ENCODE measurements around the gene FOXC2.

Gene FOXC2

DNA sequence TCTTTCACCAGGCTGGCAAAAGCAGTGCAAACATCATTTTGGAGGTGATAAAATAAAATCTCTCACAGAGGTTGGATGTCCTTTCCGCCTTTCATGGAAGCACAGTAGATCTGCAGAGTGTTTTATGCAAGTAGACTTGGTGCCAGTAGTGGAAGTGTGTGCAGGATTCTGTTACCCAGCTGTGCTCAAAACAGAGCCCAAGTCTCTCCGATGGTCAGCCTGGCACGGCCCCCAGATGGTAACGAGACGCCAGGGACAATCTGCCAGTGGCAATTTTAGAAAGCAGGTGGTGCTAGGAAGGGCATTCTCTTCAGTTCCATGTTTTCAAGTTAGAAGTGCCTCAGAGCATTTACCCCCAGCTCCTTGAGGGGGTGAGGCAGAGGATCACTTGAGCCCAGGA, 10.1 kb upstream of the FOXC2 start:
- no peak for DNase-seq (ENCODE audit: low read depth)

DNA sequence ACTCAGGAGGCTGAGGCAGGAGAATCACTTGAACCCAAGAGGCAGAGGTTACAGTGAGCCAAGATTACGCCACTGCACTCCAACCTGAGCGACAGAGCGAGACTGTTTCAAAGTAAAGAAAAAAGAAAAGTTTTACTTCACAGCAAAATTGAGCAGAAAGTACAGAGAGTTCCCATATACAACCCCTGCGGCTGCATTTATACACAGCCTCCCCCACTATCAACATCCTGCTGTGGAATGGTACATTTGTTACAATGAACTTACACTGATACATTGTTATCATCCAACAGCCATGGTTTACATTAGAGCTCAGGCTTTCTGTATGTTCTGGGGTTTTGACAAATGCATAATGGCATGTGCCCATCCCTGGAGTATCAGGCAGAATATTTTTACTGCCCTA, 9.0 kb upstream of the FOXC2 start:
- DNase-seq (ENCODE audit: low read depth): no peak

DNA sequence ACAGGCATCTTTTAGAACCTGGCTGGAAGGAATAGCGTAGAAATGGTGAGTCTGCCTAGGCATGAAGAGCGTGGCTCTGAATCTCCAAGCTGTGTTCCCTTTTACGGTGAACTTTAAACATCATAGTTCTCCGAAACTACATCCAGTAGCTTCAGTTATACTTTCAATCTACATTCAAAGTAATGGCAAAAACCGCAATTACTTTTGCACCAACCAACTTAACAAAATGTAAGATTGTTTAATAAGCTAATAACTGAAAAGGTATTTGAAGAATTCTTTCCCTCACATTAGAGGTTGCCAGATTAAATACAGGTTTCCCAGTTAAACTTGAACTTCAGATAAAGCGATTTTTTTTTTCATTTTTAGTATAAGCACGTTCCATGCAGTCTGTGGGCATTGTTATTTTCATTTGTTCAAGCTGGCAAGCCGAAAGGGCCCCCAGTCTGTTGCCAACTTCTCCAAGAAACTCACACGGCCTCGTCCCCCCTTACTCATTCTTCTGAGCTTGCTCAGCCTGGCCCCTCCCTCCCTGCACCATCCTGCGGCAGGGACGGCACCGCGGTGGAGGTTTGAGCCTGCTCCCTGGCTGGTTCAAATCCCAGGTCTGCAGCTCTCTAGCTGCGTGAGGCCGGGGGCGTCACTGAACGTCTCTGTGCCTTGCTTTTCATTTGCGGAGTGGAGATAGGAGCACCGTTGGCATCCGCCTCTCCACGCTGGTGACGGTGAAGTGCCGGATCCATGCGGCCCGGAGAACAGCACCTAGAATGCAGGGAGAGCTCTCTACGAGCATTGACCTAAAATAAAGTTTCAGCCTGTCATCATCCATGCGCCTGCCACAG, 8.1 kb upstream of the FOXC2 start:
- no peak for DNase-seq (ENCODE audit: low read depth)

DNA sequence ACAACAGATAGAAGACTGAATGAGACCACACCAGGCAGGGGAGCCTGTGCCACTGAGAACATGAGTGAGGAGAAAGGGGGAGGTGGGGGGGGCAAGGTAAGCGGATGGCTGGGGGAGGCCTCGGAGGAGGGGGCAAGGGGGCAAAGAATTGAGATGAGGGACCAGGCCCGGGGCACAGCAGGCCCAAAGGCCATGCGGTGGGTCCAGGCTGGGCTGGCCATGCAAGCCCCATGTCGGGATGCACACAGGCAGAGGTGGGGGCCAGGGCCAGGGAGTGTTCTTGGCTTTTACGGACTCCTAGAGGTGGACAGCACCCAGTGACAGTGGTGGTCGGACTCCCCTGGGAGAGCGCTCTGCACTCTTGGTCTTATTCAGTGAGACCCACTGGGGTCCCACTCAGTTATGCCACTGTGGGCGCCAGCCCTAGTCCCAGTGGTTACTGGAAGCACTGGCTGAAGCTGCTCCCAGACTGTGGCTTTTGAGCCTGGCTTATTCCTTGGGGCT, 6.8 kb upstream of the FOXC2 start:
- no peak for DNase-seq (ENCODE audit: low read depth)

DNA sequence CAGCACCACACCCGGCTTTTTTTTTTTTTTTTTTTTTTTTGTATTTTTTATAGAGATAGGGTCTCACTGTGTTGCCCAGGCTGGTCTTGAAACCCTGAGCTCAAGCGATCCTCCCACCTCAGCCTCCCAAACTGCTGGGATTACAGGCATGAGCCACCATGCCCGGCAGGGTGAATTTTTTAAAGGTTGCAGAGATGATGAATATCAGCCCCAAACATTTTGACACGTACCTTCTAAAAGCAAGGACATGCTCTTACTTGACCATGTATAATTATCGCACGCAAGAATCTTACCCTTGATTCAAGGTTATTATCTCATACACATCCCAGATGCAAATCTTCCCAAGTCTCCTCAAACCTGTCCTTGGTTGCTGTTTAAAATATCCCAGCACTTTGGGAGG, 4.3 kb upstream of the FOXC2 start:
- no peak for DNase-seq (ENCODE audit: low read depth)

DNA sequence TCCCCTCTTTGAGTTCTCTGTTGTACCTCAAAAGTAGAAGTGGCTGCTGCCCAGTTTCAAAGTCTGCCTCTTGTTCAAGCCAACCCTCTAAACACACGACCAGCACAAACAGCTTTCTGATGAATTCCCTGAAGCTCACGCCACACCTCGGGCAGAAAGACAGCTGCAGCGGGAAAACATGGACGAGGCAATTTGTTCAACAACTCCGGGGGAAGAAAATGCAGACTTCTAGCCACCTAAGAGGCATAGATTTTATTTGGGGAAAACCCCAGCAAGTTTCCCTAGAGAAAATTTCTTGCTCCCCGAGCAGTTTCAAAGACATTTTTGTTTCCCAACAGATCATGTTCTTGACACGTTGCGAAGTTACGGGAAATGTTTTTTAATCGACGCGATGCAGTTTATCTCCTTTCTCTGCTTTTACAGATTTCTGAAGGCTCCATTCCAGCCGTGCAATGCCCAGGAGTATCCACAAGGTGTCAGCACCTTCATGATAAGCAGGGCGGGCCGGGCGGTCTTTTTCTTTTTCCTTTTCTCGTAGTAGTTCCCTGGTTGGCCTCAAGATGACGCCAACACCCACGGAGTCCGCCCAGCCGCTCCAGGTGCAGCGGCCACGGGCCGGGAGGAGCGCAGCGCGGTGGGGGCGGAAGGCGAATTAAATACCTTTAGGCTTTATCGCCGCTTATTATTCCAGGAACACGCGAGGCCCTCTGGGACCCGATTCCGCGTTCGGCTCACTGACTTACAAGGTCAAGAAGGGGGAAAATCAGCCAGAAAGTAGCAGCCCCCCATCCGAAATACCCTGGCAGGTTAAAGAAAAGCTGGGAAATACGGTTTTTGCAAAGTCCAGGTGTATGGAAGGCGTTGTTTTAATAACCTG, 2.9 kb upstream of the FOXC2 start:
- DNase-seq (ENCODE audit: low read depth): peak; percentile 67

DNA sequence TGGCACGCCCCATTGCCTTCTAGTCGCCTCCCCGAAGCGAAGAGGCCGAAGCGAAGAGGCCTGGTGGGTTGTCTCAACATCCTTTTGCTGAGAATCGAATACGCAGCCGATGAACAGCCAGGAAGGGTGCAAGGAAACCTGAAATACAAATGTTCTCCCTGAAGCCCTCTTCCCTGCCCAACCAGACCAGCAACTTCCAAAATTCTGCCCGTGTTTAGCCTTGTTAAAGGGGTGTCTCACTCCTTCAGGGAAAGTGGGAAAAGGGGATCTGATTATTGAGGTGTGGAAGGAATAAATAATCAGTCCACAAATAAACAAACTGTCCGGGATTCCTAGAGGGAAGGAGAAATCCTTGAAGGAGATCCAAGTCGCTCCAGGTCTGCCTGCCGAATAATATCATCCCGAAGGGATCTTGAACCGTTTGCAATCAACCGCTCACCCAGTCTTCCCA, 1.4 kb upstream of the FOXC2 start:
- no peak for DNase-seq (ENCODE audit: low read depth)

DNA sequence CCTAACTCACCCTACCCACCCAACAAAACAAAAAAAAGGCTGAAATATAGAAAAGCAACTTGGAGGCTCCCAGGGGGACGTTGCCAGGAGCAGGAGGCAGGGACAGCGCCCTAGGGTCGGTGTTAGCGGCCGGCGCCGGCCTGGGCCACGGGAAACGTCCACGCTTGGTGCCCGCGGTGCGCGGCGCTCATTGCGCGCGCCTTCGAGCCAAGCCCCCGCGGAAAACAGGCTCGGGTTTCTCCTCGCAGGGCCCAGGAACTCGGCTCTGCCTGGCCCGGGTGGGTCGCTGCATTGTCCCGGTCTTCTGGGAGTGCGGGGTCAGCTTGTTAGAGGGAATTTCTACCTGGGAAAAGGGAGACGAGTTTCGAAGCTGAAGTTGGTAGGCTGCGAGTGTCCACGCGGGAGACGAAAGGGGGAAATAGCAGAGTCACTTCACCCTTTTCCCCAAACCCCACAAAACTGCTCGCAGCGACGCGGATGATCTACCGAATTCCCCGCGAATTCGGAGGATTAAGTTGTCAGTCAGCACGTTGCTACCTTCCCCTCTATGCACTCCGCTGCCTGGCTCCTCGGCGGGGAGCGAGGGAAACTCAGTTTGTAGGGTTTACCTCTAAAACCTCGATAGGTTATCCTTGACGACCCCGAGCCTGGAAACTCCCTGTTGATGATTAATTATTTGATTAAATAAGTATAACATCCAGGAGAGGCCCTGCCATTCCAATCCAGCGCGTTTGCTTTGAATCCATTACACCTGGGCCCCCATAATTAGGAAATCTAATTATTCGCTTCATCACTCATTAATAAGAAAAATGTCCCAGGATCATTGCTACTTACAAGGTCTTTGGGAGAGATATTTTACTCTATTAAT, 751 bp upstream of the FOXC2 start:
- no peak for DNase-seq (ENCODE audit: low read depth)

DNA sequence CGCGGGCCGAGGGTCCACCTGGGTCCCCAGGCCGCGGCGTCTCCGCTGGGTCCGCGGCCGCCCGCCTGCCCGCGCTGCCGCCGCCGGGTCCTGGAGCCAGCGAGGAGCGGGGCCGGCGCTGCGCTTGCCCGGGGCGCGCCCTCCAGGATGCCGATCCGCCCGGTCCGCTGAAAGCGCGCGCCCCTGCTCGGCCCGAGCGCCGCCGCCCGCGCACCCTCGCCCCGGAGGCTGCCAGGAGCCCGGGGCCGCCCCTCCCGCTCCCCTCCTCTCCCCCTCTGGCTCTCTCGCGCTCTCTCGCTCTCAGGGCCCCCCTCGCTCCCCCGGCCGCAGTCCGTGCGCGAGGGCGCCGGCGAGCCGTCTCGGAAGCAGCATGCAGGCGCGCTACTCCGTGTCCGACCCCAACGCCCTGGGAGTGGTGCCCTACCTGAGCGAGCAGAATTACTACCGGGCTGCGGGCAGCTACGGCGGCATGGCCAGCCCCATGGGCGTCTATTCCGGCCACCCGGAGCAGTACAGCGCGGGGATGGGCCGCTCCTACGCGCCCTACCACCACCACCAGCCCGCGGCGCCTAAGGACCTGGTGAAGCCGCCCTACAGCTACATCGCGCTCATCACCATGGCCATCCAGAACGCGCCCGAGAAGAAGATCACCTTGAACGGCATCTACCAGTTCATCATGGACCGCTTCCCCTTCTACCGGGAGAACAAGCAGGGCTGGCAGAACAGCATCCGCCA, 504 bp downstream of the FOXC2 start:
- DNase-seq (ENCODE audit: low read depth): no peak

DNA sequence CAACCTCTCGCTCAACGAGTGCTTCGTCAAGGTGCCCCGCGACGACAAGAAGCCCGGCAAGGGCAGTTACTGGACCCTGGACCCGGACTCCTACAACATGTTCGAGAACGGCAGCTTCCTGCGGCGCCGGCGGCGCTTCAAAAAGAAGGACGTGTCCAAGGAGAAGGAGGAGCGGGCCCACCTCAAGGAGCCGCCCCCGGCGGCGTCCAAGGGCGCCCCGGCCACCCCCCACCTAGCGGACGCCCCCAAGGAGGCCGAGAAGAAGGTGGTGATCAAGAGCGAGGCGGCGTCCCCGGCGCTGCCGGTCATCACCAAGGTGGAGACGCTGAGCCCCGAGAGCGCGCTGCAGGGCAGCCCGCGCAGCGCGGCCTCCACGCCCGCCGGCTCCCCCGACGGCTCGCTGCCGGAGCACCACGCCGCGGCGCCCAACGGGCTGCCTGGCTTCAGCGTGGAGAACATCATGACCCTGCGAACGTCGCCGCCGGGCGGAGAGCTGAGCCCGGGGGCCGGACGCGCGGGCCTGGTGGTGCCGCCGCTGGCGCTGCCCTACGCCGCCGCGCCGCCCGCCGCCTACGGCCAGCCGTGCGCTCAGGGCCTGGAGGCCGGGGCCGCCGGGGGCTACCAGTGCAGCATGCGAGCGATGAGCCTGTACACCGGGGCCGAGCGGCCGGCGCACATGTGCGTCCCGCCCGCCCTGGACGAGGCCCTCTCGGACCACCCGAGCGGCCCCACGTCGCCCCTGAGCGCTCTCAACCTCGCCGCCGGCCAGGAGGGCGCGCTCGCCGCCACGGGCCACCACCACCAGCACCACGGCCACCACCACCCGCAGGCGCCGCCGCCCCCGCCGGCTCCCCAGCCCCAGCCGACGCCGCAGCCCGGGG, 1.3 kb downstream of the FOXC2 start:
- DNase-seq (ENCODE audit: low read depth): no peak

DNA sequence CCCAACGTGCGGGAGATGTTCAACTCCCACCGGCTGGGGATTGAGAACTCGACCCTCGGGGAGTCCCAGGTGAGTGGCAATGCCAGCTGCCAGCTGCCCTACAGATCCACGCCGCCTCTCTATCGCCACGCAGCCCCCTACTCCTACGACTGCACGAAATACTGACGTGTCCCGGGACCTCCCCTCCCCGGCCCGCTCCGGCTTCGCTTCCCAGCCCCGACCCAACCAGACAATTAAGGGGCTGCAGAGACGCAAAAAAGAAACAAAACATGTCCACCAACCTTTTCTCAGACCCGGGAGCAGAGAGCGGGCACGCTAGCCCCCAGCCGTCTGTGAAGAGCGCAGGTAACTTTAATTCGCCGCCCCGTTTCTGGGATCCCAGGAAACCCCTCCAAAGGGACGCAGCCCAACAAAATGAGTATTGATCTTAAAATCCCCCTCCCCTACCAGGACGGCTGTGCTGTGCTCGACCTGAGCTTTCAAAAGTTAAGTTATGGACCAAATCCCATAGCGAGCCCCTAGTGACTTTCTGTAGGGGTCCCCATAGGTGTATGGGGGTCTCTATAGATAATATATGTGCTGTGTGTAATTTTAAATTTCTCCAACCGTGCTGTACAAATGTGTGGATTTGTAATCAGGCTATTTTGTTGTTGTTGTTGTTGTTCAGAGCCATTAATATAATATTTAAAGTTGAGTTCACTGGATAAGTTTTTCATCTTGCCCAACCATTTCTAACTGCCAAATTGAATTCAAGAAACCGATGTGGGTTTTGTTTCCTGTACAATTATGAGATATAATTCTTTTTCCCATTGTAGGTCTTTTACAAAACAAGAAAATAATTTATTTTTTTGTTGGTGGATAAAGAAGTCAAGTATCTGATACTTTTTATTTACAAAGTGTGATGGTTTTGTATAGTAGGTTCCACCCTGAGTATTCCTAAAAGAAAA, 2.3 kb downstream of the FOXC2 start:
- DNase-seq (ENCODE audit: low read depth): no peak

DNA sequence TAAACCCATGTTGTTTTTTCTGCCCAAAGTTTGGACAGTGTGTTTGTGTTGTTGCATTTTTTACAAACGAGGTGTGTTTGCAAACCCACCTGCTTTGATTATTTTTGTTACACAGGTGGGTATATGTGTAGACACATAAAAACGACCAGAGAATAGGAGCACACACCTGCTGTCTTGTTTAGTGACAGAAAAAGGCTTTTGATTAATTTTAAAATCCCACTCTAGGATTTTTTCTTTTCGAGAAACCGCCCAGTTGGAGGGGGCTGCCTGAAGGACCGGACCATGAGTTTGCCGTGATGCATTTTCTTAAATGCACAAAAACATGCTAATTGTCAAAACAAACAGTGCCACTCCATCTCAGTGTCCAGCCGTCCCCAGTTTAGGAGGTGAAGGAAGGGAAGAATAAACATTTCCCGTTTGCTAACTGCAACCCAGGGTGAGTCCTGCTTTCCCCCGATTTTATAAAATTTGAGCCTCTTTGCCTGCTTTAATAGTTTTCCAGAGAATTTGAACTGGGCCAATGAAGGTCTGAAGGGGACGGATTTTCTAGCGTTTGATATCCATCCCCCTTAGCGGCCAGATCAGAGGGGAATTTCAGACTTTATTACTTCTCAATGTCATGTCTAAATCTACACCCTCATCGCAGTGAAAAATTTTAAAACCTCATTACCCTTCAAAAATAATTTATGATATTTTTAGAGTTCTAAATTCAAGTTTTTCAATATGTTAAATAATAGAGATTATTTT, 3.2 kb downstream of the FOXC2 start:
- DNase-seq (ENCODE audit: low read depth): no peak

DNA sequence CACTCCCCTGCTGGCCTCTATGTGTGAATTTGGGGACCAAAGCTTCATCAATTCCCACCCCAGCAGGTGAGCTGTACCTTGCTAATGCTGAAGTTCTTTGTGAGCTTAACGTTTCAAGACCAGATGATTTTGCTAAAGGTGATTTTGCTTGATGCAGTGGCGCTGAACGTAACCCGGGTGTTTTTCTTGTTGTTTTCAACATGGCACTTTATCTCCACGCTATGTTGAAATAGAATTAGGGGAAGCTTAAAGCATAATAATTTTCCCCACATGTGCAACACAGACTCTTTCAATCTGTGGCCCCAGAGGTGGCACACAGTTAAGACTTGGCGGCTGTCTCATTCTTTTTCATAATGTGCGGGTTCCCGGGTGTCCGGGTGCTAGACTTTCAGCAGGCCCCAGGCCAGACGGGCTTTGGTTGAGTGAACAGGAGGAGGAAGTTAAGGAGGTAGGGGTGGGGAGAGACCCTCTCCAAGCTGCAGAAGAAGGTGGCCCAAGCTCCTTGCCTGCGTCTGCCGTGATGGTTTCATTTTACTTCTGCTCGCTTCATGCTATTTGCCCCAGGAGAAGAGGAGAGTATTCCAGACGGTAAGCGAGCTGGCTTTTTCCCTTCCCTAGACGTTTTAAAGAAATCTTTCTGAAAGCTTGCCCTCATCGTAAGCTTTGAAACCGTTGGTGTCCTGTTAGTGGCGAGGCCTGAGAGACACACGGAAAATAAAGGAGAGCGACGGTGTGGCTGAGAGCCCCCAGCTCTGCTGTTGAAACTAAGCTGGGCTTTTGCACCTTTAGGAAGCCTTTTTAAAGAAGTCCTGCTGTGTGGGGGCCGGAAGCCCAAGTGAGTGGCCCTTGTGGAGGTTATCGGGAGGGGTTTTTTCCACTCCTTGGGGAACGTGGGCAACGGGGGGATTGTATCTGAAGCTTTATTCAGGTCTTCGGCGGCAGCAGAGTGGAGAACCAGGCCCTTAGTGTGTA, 4.2 kb downstream of the FOXC2 start:
- DNase-seq (ENCODE audit: low read depth): no peak

DNA sequence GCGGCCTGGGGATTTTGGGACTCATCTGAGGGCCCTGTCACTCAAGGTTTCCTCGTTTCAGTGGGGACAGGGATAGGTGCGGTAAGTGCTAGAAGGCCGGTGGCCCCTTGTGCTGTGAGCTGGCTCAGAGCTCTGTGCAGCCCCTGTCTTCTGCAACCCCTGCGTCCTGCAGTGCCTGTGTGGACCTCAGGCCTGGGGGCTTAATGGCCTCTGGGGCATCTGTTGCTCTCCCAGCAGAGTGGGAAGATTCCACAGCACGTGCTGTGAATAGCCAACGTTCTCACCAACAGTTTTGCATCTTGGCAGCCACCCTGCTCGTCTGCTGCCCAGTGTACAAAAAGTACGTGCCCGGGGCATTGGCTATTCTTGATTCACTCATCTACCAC, 4.9 kb downstream of the FOXC2 start:
- DNase-seq (ENCODE audit: low read depth): no peak

DNA sequence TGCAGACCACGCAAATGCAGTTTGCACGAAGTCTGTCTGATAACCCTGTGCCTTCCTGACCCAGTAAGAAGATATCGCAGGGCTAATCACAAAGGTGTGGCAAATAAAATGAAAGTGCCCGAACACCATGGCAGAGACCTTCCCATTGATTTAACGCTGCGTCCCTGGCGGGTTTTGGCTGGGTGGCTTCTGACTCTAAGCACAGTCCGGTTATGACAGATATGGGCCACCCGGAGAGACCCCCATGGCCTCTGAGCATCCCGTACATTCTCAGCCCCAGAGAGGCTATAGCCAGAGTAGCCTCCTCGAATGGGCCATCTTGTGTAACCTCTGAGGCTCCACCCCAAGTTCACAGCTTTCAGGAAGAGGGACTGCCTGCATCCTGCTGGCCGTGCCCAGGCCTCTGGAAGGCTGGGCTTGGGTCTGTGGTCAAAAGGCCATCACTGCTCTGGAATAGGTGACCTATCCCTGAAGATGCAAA, 5.5 kb downstream of the FOXC2 start:
- DNase-seq (ENCODE audit: low read depth): no peak

DNA sequence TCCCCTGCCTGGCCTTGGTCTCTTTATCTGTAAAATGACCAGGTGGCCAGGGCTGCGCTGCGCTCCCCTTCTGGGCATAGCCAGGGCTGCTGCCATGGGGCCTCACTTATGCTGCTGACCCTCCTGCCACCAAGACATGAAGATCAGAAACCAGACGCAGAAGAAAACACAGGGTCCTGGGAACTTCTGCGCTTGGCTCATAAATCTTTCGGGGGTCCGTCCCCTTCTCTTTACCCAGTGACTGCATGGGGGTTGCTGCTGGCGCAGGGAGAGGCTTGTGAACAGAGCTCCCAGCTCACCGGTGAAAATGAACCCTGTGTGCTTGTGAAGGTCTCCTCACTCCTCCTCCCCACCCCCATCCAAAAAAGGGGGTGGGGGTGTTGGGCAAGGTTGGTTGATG, 6.0 kb downstream of the FOXC2 start:
- no peak for DNase-seq (ENCODE audit: low read depth)

DNA sequence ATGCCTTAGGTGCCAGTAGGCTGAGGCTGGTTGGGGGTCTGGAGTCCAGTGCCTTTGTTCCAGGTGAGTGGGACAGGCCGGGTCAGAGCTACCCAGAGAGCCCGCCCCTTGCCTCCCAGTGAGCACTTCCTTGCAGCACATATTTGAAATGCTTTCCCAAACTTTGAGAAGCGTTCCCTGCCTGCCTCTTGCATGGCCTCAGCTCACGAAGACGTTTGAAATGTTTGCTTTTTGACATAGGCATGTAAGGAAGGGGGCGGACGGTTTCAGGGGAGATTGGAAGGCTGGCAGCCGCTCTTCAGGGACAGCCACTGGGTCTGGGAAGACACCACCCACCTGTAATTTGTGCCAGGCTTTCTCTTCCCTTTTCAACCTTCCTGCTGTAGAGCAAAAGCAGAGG, 6.6 kb downstream of the FOXC2 start:
- DNase-seq (ENCODE audit: low read depth): no peak

Data from activated T-helper 1 cell treated with Interleukin-2 at 50 U/mL for 16 hours (primary cell).